A172 (cell line): ENCODE results near the gene ONECUT1. TPM values are rescaled to one million over a fixed set of nuclear protein-coding genes. Genes with fewer than 3 reads are reported as not detected.

Experiments
- total RNA-seq: library from RNA; depleted of rRNA; stranded (reverse); fragments of >200 nt; shearing (Covaris generic); gene quantifications from 2 replicates; pipeline ENCODE4 v1.2.3, GENCODE V29; 2014; rRNA removed

Gene ONECUT1
- total RNA-seq, 1 experiment from 2014 or later = not detected

Other genes with a start within 250 kb of the ONECUT1 start
- 167 and 212 TPM in 2 replicates for gene ARPP19, start 221.3 kb downstream of the ONECUT1 start, total RNA-seq
- gene ATOSA, start 110.9 kb downstream of the ONECUT1 start, total RNA-seq = 8.0 and 9.0 TPM in 2 replicates